HepG2 (cell line): ENCODE measurements around the gene PADI6. TPM values are rescaled to one million over a fixed set of nuclear protein-coding genes. Genes with fewer than 3 reads are reported as not detected.

Experiments used
- ATAC-seq: fragments of 200-7000 bp; cut with Tn5 transposase; 3 replicates; pipeline ENCODE4 v1.9.1; 2020; ENCODE audit warnings: mild to moderate bottlenecking, moderate library complexity
- BruUV-seq: library from RNA; stranded (reverse); fragments of 400-500 nt; replicated peaks from 2 replicates; lab custom pipeline; 2021; lab: Mats Ljungman, UMichigan
- CTCF ChIA-PET: fragments of 300-600 bp; formaldehyde crosslinking; extraction: SDS; loops from one replicate; lab custom pipeline; 2021; ENCODE audit warnings: low total read pairs, inconsistent platforms, low intra/inter-chr PET ratio; lab: Yijun Ruan, JAX
- POLR2A ChIA-PET: fragments of 350-600 bp; sonication (Branson Sonifier 250); formaldehyde crosslinking; loops from one replicate; lab custom pipeline; 2020; ENCODE audit warnings: antibody characterized with exemption, inconsistent platforms; lab: Yijun Ruan, JAX
- DNase-seq: peaks from one replicate; pipeline ENCODE4 v3.0.0-alpha.2; 2015; ENCODE audit warnings: low spot score
- FAIRE-seq: peaks from 3 replicates; lab custom pipeline; 2011; peaks lifted over from hg19 to GRCh38; lab: Jason Lieb, UNC
- H2AFZ ChIP-seq: one replicate; pipeline ENCODE4 v1.6.1; 2011; ENCODE audit warnings: low read length, inconsistent platforms
- H3K27ac ChIP-seq: fragments of 300-600 bp; 3 replicates; pipeline ENCODE4 v1.8.0; 2011; ENCODE audit warnings: mixed run types, mild to moderate bottlenecking, mixed read lengths, low read length, inconsistent platforms; ENCODE audit not compliant: insufficient read depth; ENCODE audit errors: extremely low read length
- H3K27me3 ChIP-seq, 2 experiments: fragments of 200-600 bp in 1 of 2; 2 replicates in 1 of 2; 3 replicates in 1 of 2; pipeline versions ENCODE4 v1.6.0 to v1.8.0; 2011; ENCODE audit warnings: low read length in 2 of 2, mild to moderate bottlenecking in 2 of 2, moderate library complexity in 2 of 2, inconsistent platforms in 1 of 2; ENCODE audit not compliant: insufficient read depth in 2 of 2, control insufficient read depth in 1 of 2
- H3K36me3 ChIP-seq, 2 experiments: fragments of 200-600 bp in 1 of 2; replicated peaks in 1 of 2; 2 replicates in 1 of 2; 3 replicates in 1 of 2; pipeline versions ENCODE4 v1.5.1 to v1.8.0; 2011; ENCODE audit warnings: low read length in 2 of 2, inconsistent platforms in 1 of 2; ENCODE audit not compliant: insufficient read depth in 2 of 2, control insufficient read depth in 1 of 2
- H3K4me1 ChIP-seq: 2 replicates; pipeline ENCODE4 v1.5.1; 2012; ENCODE audit warnings: low read length, inconsistent platforms; ENCODE audit not compliant: insufficient read depth
- H3K4me2 ChIP-seq: 2 replicates; pipeline ENCODE4 v1.6.0; 2011; ENCODE audit warnings: low read depth, low read length, inconsistent platforms
- H3K4me3 ChIP-seq, 3 experiments: fragments of 200-600 bp in 1 of 3; sonication (generic), shearing (Covaris generic) in 1 of 3; replicated peaks in 1 of 3; 2 replicates each; pipeline ENCODE4 v1.5.1; 2011 to 2016; ENCODE audit warnings: low read length in 3 of 3, inconsistent platforms in 2 of 3, low read depth in 2 of 3, mild to moderate bottlenecking in 2 of 3, control low read depth in 1 of 3, mixed read lengths in 1 of 3; ENCODE audit not compliant: insufficient read depth in 1 of 3
- H3K79me2 ChIP-seq: one replicate; pipeline ENCODE4 v1.6.1; 2011; ENCODE audit warnings: low read length, inconsistent platforms; ENCODE audit not compliant: insufficient read depth
- H3K9ac ChIP-seq: 2 replicates; pipeline ENCODE4 v1.6.0; 2011; ENCODE audit warnings: mild to moderate bottlenecking, low read depth, low read length, inconsistent platforms; ENCODE audit not compliant: insufficient read depth
- H3K9me3 ChIP-seq: 2 replicates; pipeline ENCODE4 v1.5.1; 2012; ENCODE audit warnings: mild to moderate bottlenecking, low read length
- H4K20me1 ChIP-seq: 2 replicates; pipeline ENCODE4 v1.6.0; 2011; ENCODE audit warnings: inconsistent platforms, mild to moderate bottlenecking, low read length, moderate library complexity; ENCODE audit not compliant: insufficient read depth
- HNRNPLL ChIP-seq: fragments of 200-400 bp; formaldehyde crosslinking; IDR thresholded peaks from 2 replicates; pipeline ENCODE4 v1.6.1; 2017; ENCODE audit warnings: mild to moderate bottlenecking, low read depth, low read length; ENCODE audit not compliant: poor library complexity, severe bottlenecking
- KDM1A ChIP-seq: IDR thresholded peaks from 2 replicates; pipeline ENCODE4 v1.6.1; 2016; ENCODE audit warnings: missing compliant biosample characterization
- KDM3A ChIP-seq: IDR thresholded peaks from 2 replicates; pipeline ENCODE4 v1.6.1; 2018; ENCODE audit warnings: low read depth, missing compliant biosample characterization
- RAD21 ChIP-seq: fragments of 450-650 bp; formaldehyde crosslinking; IDR thresholded peaks from 2 replicates; pipeline ENCODE4 v1.5.0; 2020; ENCODE audit warnings: mild to moderate bottlenecking
- SALL1 ChIP-seq: sonication (generic); formaldehyde crosslinking; IDR thresholded peaks from 2 replicates; pipeline ENCODE4 v1.8.0; 2022; ENCODE audit warnings: mild to moderate bottlenecking, missing genetic modification reagents
- SOX6 ChIP-seq, 2 experiments: fragments of 450-650 bp in 1 of 2; sonication (generic) in 1 of 2; formaldehyde crosslinking in 1 of 2; IDR thresholded peaks; 2 replicates each; pipeline versions ENCODE4 v1.4.0 to v1.6.1; 2017 to 2020; ENCODE audit warnings: antibody characterized with exemption in 1 of 2, mild to moderate bottlenecking in 1 of 2, missing genetic modification reagents in 1 of 2
- SP4 ChIP-seq: sonication (generic); formaldehyde crosslinking; IDR thresholded peaks from 2 replicates; pipeline ENCODE4 v1.8.1; 2023; ENCODE audit warnings: mild to moderate bottlenecking, missing genetic modification reagents
- STAG1 ChIP-seq: sonication (generic); formaldehyde crosslinking; IDR thresholded peaks from 2 replicates; pipeline ENCODE4 v1.4.0; 2020; ENCODE audit warnings: missing genetic modification reagents
- TCF7 ChIP-seq: sonication (generic); IDR thresholded peaks from 2 replicates; pipeline ENCODE4 v1.6.1; 2016; ENCODE audit warnings: antibody characterized with exemption, low read depth
- XRCC5 ChIP-seq: fragments of 200-400 bp; formaldehyde crosslinking; optimal IDR thresholded peaks from 2 replicates; pipeline ENCODE3; 2017; ENCODE audit warnings: mild to moderate bottlenecking, low read length
- ZBTB33 ChIP-seq: sonication (generic); formaldehyde crosslinking; IDR thresholded peaks from 2 replicates; pipeline ENCODE4 v1.4.0; 2020; ENCODE audit warnings: missing genetic modification reagents
- ZNF331 ChIP-seq: sonication (generic); formaldehyde crosslinking; IDR thresholded peaks from 2 replicates; pipeline ENCODE4 v1.4.0; 2020; ENCODE audit warnings: missing genetic modification reagents
- WGBS: methylation state at CpG from one replicate; pipeline ENCODE4 v1.1.6; 2017; ENCODE audit warnings: low lambda C conversion rate; 5-methylcytosine and 5-hydroxymethylcytosine counted together
- in situ Hi-C: cut with HindIII; loops from 2 replicates; pipeline ENCODE4 v1.10.0; 2017; ENCODE audit warnings: low pct_unique_long_range_greater_than_20kb; ENCODE audit not compliant: extremely low pct_ligation_motif_present
- intact Hi-C: fragments of 100-400 bp; cut with micrococcal nuclease; formaldehyde crosslinking; loops from one replicate; pipeline ENCODE4 v1.10.0; 2022; ENCODE audit not compliant: unreplicated experiment
- polyA plus RNA-seq, 8 experiments: library from polyadenylated mRNA; depleted of rRNA in 3 of 8; stranded (reverse) in 7 of 8; unstranded in 1 of 8; fragments of >200 nt; fragmentation: Illumina TruSeq in 4 of 8; extraction: Trizol in 4 of 8; gene quantifications; 2 replicates each; pipeline versions ENCODE4 v1.2.1 to v1.2.3, GENCODE V29; 2011 to 2016; ENCODE audit warnings: low read depth in 4 of 8, missing spikeins in 1 of 8, mixed read lengths in 1 of 8; ENCODE audit not compliant: insufficient read depth in 1 of 8
- total RNA-seq, 5 experiments: library from RNA; depleted of rRNA; stranded (reverse); fragments of >200 nt; fragmentation: Illumina TruSeq; extraction: Trizol; gene quantifications; 2 replicates each; pipeline ENCODE4 v1.2.3, GENCODE V29; 2016; ENCODE audit warnings: low read depth in 1 of 5
- TF ChIP-seq, protein P1 (sequence below): sonication (generic); formaldehyde crosslinking; IDR thresholded peaks from 2 replicates; pipeline ENCODE4 v1.5.0; 2020; ENCODE audit warnings: mild to moderate bottlenecking, missing genetic modification reagents, moderate library complexity
- TF ChIP-seq, protein P2 (sequence below): sonication (generic); formaldehyde crosslinking; conservative IDR thresholded peaks from 2 replicates; pipeline ENCODE4 v1.4.0; 2020; ENCODE audit warnings: missing genetic modification reagents

Gene PADI6
- total and polyA plus RNA-seq, 2 of the 13 experiments (the other 11 are each of a cell fraction or from before 2014, with no cell fraction given), result not detected

DNA sequence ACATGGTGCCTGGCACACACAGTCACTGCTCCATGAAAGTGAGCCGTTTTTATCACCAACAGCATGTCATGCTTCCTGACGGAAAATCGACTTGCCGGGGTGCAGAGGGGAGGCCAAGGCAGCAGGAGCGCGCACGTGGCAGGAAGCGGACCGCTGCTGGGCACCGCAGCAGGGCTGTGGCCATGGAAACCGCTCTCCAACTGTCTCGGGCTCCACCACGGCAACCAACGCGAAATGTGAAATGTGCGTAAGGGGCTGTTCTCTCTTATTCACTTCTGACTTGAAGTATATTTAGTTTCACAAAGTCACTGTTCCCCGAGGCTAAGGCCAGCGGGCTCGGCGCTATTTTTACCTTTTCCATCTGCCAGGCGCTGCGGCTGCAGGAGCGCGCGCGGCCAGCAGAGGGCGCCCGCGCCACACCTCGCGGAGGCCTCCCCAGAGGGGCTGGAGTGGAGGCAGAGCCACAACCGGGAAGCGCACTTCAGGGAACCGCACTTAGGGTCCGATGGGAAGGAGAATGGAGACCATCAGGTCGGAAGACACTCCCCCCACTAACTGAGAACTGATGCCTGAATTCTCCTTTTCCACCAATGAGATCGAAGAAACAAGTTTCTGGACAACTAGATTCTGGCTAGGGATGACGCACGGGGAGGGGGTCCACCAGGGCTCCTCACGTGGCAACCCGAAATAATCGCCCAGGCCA, 47.8 kb downstream of the PADI6 start:
- Histone ChIP-seq H3K9ac (no peak overlapping the region), H3K4me1 (no peaks in the 10 kb centered on the region), H3K27me3 (no peaks in the 10 kb centered on the region), H4K20me1 (peaks cover 3% of the 10 kb centered on the region; the same call in 1 of the 2 replicates), H3K36me3 (peaks cover 32 to 87% of the 10 kb centered on the region in 2 experiments), H2AFZ (no peak overlapping the region), H3K4me2 (no peak overlapping the region), H3K4me3 (no peak overlapping the region), H3K79me2 (no peaks in the 10 kb centered on the region), H3K9me3 (no peaks in the 10 kb centered on the region), H3K27ac (no peak overlapping the region)
- CTCF ChIA-PET, result interaction anchor here (1.3 to 2.9 kb wide), 2 partner anchors 19 to 66 kb away, joined by 3 to 20 read pairs; partner anchors contain the start of gene RCC2
- FAIRE-seq (no peak), DNase-seq (no peak), ATAC-seq (peak; percentile 88)
- 67% methylated on average over 37 of the region's 42 CpGs for WGBS
- TSS peak; percentile 14 for BruUV-seq
- in situ Hi-C loops, result loop anchor here (5.0 kb wide), 1 partner anchor 68 kb away; no protein-coding TSS in a partner anchor
- POLR2A ChIA-PET, result no interaction called here
- intact Hi-C loops, result loop anchor here (2.0 to 5.0 kb wide), 2 partner anchors 58 to 65 kb away; no protein-coding TSS in a partner anchor
- TF ChIP-seq ZBTB33 (peak; percentile 99), STAG1 (CRISPR knock-in tag) (peak; percentile 83), RAD21 (CRISPR knock-in tag) (peak; percentile 84), KDM3A (CRISPR knock-in tag) (0 out of 2 replicates have a peak, but pooled peaks have one; percentile 33), TCF7 (no peak), SP4 (CRISPR knock-in tag) (0 out of 2 replicates have a peak, but pooled peaks have one; percentile 24), SOX6 (IDR thresholded peaks at IDR 0.05) (no peak), SOX6 (CRISPR knock-in tag; IDR thresholded peaks at IDR 0.05) (0 out of 2 replicates have a peak, but pooled peaks have one; percentile 15), ZNF331 (CRISPR knock-in tag) (no peak), SALL1 (CRISPR knock-in tag) (peak; percentile 31), XRCC5 (peak; percentile 59), KDM1A (CRISPR knock-in tag) (no peak), HNRNPLL (peak; percentile 49)
- TF ChIP-seq, protein P1, sequence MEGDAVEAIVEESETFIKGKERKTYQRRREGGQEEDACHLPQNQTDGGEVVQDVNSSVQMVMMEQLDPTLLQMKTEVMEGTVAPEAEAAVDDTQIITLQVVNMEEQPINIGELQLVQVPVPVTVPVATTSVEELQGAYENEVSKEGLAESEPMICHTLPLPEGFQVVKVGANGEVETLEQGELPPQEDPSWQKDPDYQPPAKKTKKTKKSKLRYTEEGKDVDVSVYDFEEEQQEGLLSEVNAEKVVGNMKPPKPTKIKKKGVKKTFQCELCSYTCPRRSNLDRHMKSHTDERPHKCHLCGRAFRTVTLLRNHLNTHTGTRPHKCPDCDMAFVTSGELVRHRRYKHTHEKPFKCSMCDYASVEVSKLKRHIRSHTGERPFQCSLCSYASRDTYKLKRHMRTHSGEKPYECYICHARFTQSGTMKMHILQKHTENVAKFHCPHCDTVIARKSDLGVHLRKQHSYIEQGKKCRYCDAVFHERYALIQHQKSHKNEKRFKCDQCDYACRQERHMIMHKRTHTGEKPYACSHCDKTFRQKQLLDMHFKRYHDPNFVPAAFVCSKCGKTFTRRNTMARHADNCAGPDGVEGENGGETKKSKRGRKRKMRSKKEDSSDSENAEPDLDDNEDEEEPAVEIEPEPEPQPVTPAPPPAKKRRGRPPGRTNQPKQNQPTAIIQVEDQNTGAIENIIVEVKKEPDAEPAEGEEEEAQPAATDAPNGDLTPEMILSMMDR (CRISPR knock-in tag), result peak; percentile 93
- TF ChIP-seq, protein P2, sequence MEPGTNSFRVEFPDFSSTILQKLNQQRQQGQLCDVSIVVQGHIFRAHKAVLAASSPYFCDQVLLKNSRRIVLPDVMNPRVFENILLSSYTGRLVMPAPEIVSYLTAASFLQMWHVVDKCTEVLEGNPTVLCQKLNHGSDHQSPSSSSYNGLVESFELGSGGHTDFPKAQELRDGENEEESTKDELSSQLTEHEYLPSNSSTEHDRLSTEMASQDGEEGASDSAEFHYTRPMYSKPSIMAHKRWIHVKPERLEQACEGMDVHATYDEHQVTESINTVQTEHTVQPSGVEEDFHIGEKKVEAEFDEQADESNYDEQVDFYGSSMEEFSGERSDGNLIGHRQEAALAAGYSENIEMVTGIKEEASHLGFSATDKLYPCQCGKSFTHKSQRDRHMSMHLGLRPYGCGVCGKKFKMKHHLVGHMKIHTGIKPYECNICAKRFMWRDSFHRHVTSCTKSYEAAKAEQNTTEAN (CRISPR knock-in tag), result no peak
